OCI-LY1 (cell line): ENCODE measurements around the gene PEX11B.

Experiments
- EZH2 ChIP-seq: fragments of 200-600 bp; sonication (generic), shearing (Covaris generic); IDR thresholded peaks from 2 replicates; pipeline ENCODE4 v1.8.0; 2017; ENCODE audit warnings: borderline replicate concordance, mixed run types, mild to moderate bottlenecking, antibody characterized with exemption, low read length, moderate library complexity, mixed read lengths
- TF ChIP-seq, protein P1 (sequence below): fragments of 200-600 bp; sonication (generic), shearing (Covaris generic); IDR thresholded peaks from 2 replicates; pipeline ENCODE4 v1.5.1; 2017; ENCODE audit warnings: mild to moderate bottlenecking, antibody characterized with exemption, low read length, moderate library complexity, mixed read lengths

DNA sequence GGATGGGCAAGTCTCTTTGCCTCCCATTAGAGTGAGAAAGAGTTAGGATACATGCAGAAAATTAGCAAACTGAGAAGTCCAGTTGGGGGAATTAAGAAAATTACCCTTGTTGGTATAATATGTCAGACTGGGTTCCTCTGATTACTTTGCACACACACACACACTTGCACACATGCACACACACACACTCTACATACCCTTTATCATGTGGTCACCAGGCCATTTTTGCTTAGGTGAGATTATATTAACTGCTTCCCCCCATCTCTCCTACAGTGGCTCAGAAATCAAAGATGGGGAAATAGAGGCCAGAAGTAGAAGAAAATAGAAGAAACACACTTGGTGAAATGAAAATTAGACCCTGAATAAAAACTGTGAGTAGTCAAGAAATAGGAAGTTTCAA is 40.2 kb upstream of the PEX11B start:
- TF ChIP-seq, protein P1, sequence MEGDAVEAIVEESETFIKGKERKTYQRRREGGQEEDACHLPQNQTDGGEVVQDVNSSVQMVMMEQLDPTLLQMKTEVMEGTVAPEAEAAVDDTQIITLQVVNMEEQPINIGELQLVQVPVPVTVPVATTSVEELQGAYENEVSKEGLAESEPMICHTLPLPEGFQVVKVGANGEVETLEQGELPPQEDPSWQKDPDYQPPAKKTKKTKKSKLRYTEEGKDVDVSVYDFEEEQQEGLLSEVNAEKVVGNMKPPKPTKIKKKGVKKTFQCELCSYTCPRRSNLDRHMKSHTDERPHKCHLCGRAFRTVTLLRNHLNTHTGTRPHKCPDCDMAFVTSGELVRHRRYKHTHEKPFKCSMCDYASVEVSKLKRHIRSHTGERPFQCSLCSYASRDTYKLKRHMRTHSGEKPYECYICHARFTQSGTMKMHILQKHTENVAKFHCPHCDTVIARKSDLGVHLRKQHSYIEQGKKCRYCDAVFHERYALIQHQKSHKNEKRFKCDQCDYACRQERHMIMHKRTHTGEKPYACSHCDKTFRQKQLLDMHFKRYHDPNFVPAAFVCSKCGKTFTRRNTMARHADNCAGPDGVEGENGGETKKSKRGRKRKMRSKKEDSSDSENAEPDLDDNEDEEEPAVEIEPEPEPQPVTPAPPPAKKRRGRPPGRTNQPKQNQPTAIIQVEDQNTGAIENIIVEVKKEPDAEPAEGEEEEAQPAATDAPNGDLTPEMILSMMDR, result no peak
- TF ChIP-seq EZH2, result no peak
